Measurements from ENCODE around the gene KLK11. TPM values are rescaled to one million over a fixed set of nuclear protein-coding genes. Genes with fewer than 3 reads are reported as not detected.

KLK11 gene
- total RNA-seq, 1 experiment from 2014 or later = not detected

- ATAC-seq = no peak
- Histone ChIP-seq H3K4me3 (ENCODE audit: low read depth in 2 of 2, low read length in 2 of 2) (no peak overlapping the region), H3K27ac (ENCODE audit: low read length) (no peak overlapping the region), H3K4me1 (ENCODE audit: control insufficient read depth, insufficient read depth, low read length) (no peaks in the 10 kb centered on the region), H3K36me3 (ENCODE audit: control insufficient read depth, insufficient read depth, low read length) (no peaks in the 10 kb centered on the region), H3K9me3 (ENCODE audit: control insufficient read depth, insufficient read depth, low read depth, low read length) (no peaks in the 10 kb centered on the region), H3K27me3 (ENCODE audit: control insufficient read depth, insufficient read depth, low read length) (no peaks in the 10 kb centered on the region; the same call in 1 of the 2 replicates)
- no TSS peak for BruUV-seq (replicated peaks)
- ChIA-PET POLR2A (no interaction called here), CTCF (no interaction called here)
- TF ChIP-seq SIN3A (IDR thresholded peaks at IDR 0.05; ENCODE audit: borderline replicate concordance, insufficient read depth, low read depth, low read length) = no peak
- no peak for TF ChIP-seq REST (IDR thresholded peaks at IDR 0.05; ENCODE audit: insufficient read depth in 1 of 2, low read depth in 2 of 2, low read length in 1 of 2)
- TF ChIP-seq POLR2AphosphoS5 (IDR thresholded peaks at IDR 0.05; ENCODE audit: low read depth, low read length) = no peak
- intact Hi-C loops (cut with micrococcal nuclease; ENCODE audit: unreplicated experiment) (no loop called here), in situ Hi-C loops (cut with HindIII; ENCODE audit: low pct_unique_long_range_greater_than_20kb, low sequenced_read_pairs) (no loop called here)
- no peak for DNase-seq (ENCODE audit: low read depth, low spot score)
These were observed 33.3 kb upstream of the KLK11 start for GRCh38 chr19:51059715-51060114.

- CTCF ChIA-PET = no interaction called here
- H3K27ac ChIP-seq (ENCODE audit: low read length) = no peak overlapping the region
- in situ Hi-C loops (cut with HindIII; ENCODE audit: low pct_unique_long_range_greater_than_20kb, low sequenced_read_pairs) (no loop called here), intact Hi-C loops (cut with micrococcal nuclease; ENCODE audit: unreplicated experiment) (no loop called here)
- DNase-seq (ENCODE audit: low read depth, low spot score) (no peak), ATAC-seq (no peak)
- H3K4me1 ChIP-seq (ENCODE audit: control insufficient read depth, insufficient read depth, low read length) = no peaks in the 10 kb centered on the region
- H3K36me3 ChIP-seq (ENCODE audit: control insufficient read depth, insufficient read depth, low read length) = no peaks in the 10 kb centered on the region
- POLR2A ChIA-PET = no interaction called here
- BruUV-seq (replicated peaks) = no TSS peak
- no peak for TF ChIP-seq REST (IDR thresholded peaks at IDR 0.05; ENCODE audit: insufficient read depth in 1 of 2, low read depth in 2 of 2, low read length in 1 of 2)
- TF ChIP-seq CTCF (IDR thresholded peaks at IDR 0.05) = no peak
- no peak for TF ChIP-seq TCF7L2 (IDR thresholded peaks at IDR 0.05; ENCODE audit: low read depth, low read length)
- no peak for TF ChIP-seq SIN3A (IDR thresholded peaks at IDR 0.05; ENCODE audit: borderline replicate concordance, insufficient read depth, low read depth, low read length)
- TF ChIP-seq POLR2AphosphoS5 (IDR thresholded peaks at IDR 0.05; ENCODE audit: low read depth, low read length) = no peak
- H3K9me3 ChIP-seq (ENCODE audit: control insufficient read depth, insufficient read depth, low read depth, low read length) = no peaks in the 10 kb centered on the region
- no peaks in the 10 kb centered on the region; the same call in 1 of the 2 replicates for H3K27me3 ChIP-seq (ENCODE audit: control insufficient read depth, insufficient read depth, low read length)
- H3K4me3 ChIP-seq (ENCODE audit: low read depth in 2 of 2, low read length in 2 of 2) = no peak overlapping the region
These were observed 29.4 kb upstream of the KLK11 start for GRCh38 chr19:51055866-51056265.

All from Panc1 (cell line).